Right lobe of liver (tissue), 4 donors: Measurements from ENCODE around the gene TRIM63.

Source experiments
- CTCF ChIP-seq, 4 donors: fragments of 200-600 bp in 3 of 4; fragments of 450-650 bp in 1 of 4; IDR thresholded peaks; one replicate each; pipeline versions ENCODE4 v1.5.1 to v1.8.0; 2016 to 2022; ENCODE audit warnings: antibody characterized with exemption in 4 of 4, mild to moderate bottlenecking in 2 of 4
- POLR2A ChIP-seq: fragments of 450-650 bp; IDR thresholded peaks from one replicate; pipeline ENCODE4 v1.6.1; 2017; ENCODE audit warnings: antibody characterized with exemption, mild to moderate bottlenecking
- donor health status: DM: no; HTN: no; CAD: no.
- donor health status: DM: no; HTN: no; CAD: no.
- donor health status: DM: no; HTN: yes; CAD: no.

- TF ChIP-seq POLR2A (no peak), CTCF (IDR thresholded peaks at IDR 0.05) (no peak)
These were observed 7.5 kb downstream of the TRIM63 start for GRCh38 chr1:26059906-26060305.
